GM04504 (cell line): ENCODE measurements around the gene DBNDD1.
"Not testable (repeated sequence)": the region's sequence is repeated elsewhere in the genome, so short reads cannot be mapped to it uniquely, and the experiment has no call there.

ENCODE experiments used
- DNase-seq: peaks from one replicate; pipeline ENCODE4 v3.0.0-alpha.2; 2012; ENCODE audit warnings: low read depth

The DBNDD1 gene

GRCh38 chr16:90011908-90012501 is 7.3 kb downstream of the DBNDD1 start:
- DNase-seq = no peak

GRCh38 chr16:90011508-90011819 is 7.8 kb downstream of the DBNDD1 start:
- no peak for DNase-seq

GRCh38 chr16:90010676-90011507 is 8.4 kb downstream of the DBNDD1 start:
- no peak for DNase-seq

- no peak for DNase-seq
Observed at GRCh38 chr16:90009172-90009899, 9.9 kb downstream of the DBNDD1 start.

GRCh38 chr16:90008708-90009145 is 10.5 kb downstream of the DBNDD1 start:
- DNase-seq = no peak

- DNase-seq = not testable (repeated sequence)
Observed at GRCh38 chr16:90007635-90008234, 11.5 kb downstream of the DBNDD1 start.

- no peak for DNase-seq
Observed at GRCh38 chr16:90007015-90007414, 12.2 kb downstream of the DBNDD1 start.

GRCh38 chr16:90005956-90006663 is 13.1 kb downstream of the DBNDD1 start:
- no peak for DNase-seq

- DNase-seq = no peak
Observed at GRCh38 chr16:90004577-90004976, 14.7 kb downstream of the DBNDD1 start.

GRCh38 chr16:90002759-90003158 is 16.5 kb downstream of the DBNDD1 start:
- DNase-seq = no peak

- DNase-seq = no peak
Observed at GRCh38 chr16:90001761-90002503, 17.3 kb downstream of the DBNDD1 start.

- DNase-seq = no peak
Observed at GRCh38 chr16:90000733-90001427, 18.4 kb downstream of the DBNDD1 start.

- DNase-seq = no peak
Observed at GRCh38 chr16:89999831-90000574, 19.3 kb downstream of the DBNDD1 start.

GRCh38 chr16:89996178-89996489 is 23.1 kb downstream of the DBNDD1 start:
- no peak for DNase-seq

- DNase-seq = not testable (repeated sequence)
Observed at GRCh38 chr16:89995475-89996177, 23.6 kb downstream of the DBNDD1 start.

GRCh38 chr16:89994721-89995474 is 24.4 kb downstream of the DBNDD1 start:
- not testable (repeated sequence) for DNase-seq

GRCh38 chr16:89994389-89994720 is 24.9 kb downstream of the DBNDD1 start:
- DNase-seq = no peak

GRCh38 chr16:89993971-89994370 is 25.3 kb downstream of the DBNDD1 start:
- no peak for DNase-seq

GRCh38 chr16:89993377-89993776 is 25.9 kb downstream of the DBNDD1 start:
- no peak for DNase-seq
